Measurements from ENCODE around the gene DNM2.
"Not testable (repeated sequence)": the region's sequence is repeated elsewhere in the genome, so short reads cannot be mapped to it uniquely, and the experiment has no call there.

DNM2 gene

GRCh38 chr19:10752913-10753704, 35.2 kb downstream of the DNM2 start:
- DNase-seq, result no peak

GRCh38 chr19:10756371-10756770, 38.5 kb downstream of the DNM2 start:
- no peak for DNase-seq

GRCh38 chr19:10756791-10757190, 38.9 kb downstream of the DNM2 start:
- DNase-seq, result no peak

- DNase-seq, result not testable (repeated sequence)
Measured at GRCh38 chr19:10758050-10758449, 40.2 kb downstream of the DNM2 start.

- DNase-seq, result no peak
Measured at GRCh38 chr19:10758978-10759377, 41.1 kb downstream of the DNM2 start.

- no peak for DNase-seq
Measured at GRCh38 chr19:10760273-10760944, 42.5 kb downstream of the DNM2 start.

- DNase-seq, result no peak
Measured at GRCh38 chr19:10761443-10762250, 43.8 kb downstream of the DNM2 start.

GRCh38 chr19:10762656-10763055, 44.8 kb downstream of the DNM2 start:
- DNase-seq, result no peak

GRCh38 chr19:10763411-10763810, 45.5 kb downstream of the DNM2 start:
- no peak for DNase-seq

GRCh38 chr19:10763828-10764339, 46.0 kb downstream of the DNM2 start:
- no peak for DNase-seq

- no peak for DNase-seq
Measured at GRCh38 chr19:10764340-10764894, 46.5 kb downstream of the DNM2 start.

GRCh38 chr19:10766049-10766623, 48.3 kb downstream of the DNM2 start:
- no peak for DNase-seq

GRCh38 chr19:10766671-10767201, 48.9 kb downstream of the DNM2 start:
- no peak for DNase-seq

GRCh38 chr19:10767726-10768125, 49.8 kb downstream of the DNM2 start:
- no peak for DNase-seq

GRCh38 chr19:10768369-10768768, 50.5 kb downstream of the DNM2 start:
- no peak for DNase-seq

GRCh38 chr19:10768936-10769335, 51.1 kb downstream of the DNM2 start:
- DNase-seq, result no peak

GRCh38 chr19:10769533-10770491, 51.9 kb downstream of the DNM2 start:
- DNase-seq, result no peak

- DNase-seq, result no peak
Measured at GRCh38 chr19:10773969-10774368, 56.1 kb downstream of the DNM2 start.

- DNase-seq, result no peak
Measured at GRCh38 chr19:10774893-10775292, 57.0 kb downstream of the DNM2 start.

- no peak for DNase-seq
Measured at GRCh38 chr19:10776900-10777650, 59.2 kb downstream of the DNM2 start.
